Stimulated activated CD4-positive, alpha-beta T cell treated with anti-CD3 and anti-CD28 coated beads, Interleukin-1b, Interleukin-23, amount 100 ng/mL, for 1 hour (primary cell): ENCODE results near the gene ARL8B.
A peak's percentile ranks its signal among the peaks of the same experiment; 100 is the strongest.

Experiments
- DNase-seq, 2 donors: peaks; one replicate each; pipeline ENCODE4 v3.0.0-alpha.2; 2020; ENCODE audit warnings: low read depth in 2 of 2

ARL8B gene

GRCh38 chr3:5186089-5186857, 64.2 kb downstream of the ARL8B start:
- DNase-seq, result no peak

- no peak for DNase-seq
Observed at GRCh38 chr3:5186858-5187155, 64.7 kb downstream of the ARL8B start.

- DNase-seq, result peak; percentile 89 to 99
Observed at GRCh38 chr3:5187156-5187919, 65.2 kb downstream of the ARL8B start, which contains the start of gene EDEM1. Gene EDEM1 (plus strand): TSS chr3:5187707. CDS start chr3:5187806, 99 bp downstream.

- DNase-seq, result no peak
Observed at GRCh38 chr3:5187920-5188418, 65.9 kb downstream of the ARL8B start.

GRCh38 chr3:5188419-5189221, 66.5 kb downstream of the ARL8B start:
- DNase-seq, result no peak

GRCh38 chr3:5190147-5190791, 68.2 kb downstream of the ARL8B start:
- DNase-seq, result no peak

- DNase-seq, result no peak
Observed at GRCh38 chr3:5191555-5192304, 69.6 kb downstream of the ARL8B start.

- DNase-seq, result no peak
Observed at GRCh38 chr3:5192571-5193365, 70.7 kb downstream of the ARL8B start.

- no peak for DNase-seq
Observed at GRCh38 chr3:5194341-5194740, 72.2 kb downstream of the ARL8B start.

- DNase-seq, result no peak
Observed at GRCh38 chr3:5194801-5195509, 72.9 kb downstream of the ARL8B start.

- DNase-seq, result no peak
Observed at GRCh38 chr3:5195605-5196004, 73.5 kb downstream of the ARL8B start.

- no peak for DNase-seq
Observed at GRCh38 chr3:5197022-5197421, 74.9 kb downstream of the ARL8B start.

- no peak for DNase-seq
Observed at GRCh38 chr3:5197470-5198312, 75.6 kb downstream of the ARL8B start.

- no peak for DNase-seq
Observed at GRCh38 chr3:5198313-5198677, 76.2 kb downstream of the ARL8B start.

GRCh38 chr3:5198986-5199731, 77.1 kb downstream of the ARL8B start:
- no peak for DNase-seq

- DNase-seq, result no peak
Observed at GRCh38 chr3:5201536-5201935, 79.4 kb downstream of the ARL8B start.

GRCh38 chr3:5202222-5202621, 80.1 kb downstream of the ARL8B start:
- DNase-seq, result no peak
